T follicular helper cell (primary cell): ENCODE results near the gene HARBI1.

ENCODE experiments used
- DNase-seq: peaks from one replicate; pipeline ENCODE4 v3.0.0-alpha.2; 2020; ENCODE audit warnings: low read depth

Gene HARBI1

DNA sequence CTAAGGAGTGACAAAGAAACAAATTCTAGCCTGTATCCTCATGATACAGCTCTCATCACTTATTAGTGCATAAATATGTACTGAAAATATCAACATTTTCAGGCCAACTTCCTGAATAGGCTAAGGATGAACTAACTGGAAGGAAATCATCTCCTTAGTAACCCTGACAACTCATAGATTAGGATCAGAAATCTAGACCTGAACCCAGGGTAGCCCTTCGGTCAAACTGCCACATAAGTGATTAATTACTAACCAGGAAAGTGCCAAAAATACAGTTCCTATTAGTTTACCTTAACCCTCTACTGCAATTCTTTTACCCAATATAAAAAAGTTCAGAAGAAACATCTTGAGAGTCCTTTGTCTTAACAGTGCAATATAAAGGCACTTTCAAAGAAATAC is 63.2 kb downstream of the HARBI1 start:
- no peak for DNase-seq
